ENCODE data around the gene GMDS.

The GMDS gene

GRCh38 chr6:2035046-2035445 lies 210.4 kb downstream of the GMDS start:
- no peak overlapping the region for H3K4me3 ChIP-seq (ENCODE audit: low read depth in 1 of 2, low read length in 2 of 2)
- H2AFZ ChIP-seq (ENCODE audit: low read depth, low read length) = no peak overlapping the region
- no peaks in the 10 kb centered on the region for H3K79me2 ChIP-seq (ENCODE audit: insufficient read depth, low read length)
- TF ChIP-seq EZH2 (IDR thresholded peaks at IDR 0.05; ENCODE audit: borderline replicate concordance, low read depth, low read length, severe bottlenecking) (no peak), CTCF (IDR thresholded peaks at IDR 0.05; ENCODE audit: borderline replicate concordance, extremely low read depth, low read length, poor library complexity, severe bottlenecking) (no peak)
- H3K9ac ChIP-seq (ENCODE audit: low read depth, low read length) = no peak overlapping the region
- no peak for ATAC-seq (ENCODE audit: insufficient read depth, low read depth)
- no peaks in the 10 kb centered on the region for H3K27me3 ChIP-seq (ENCODE audit: insufficient read depth, low read length, poor library complexity)
- no peak for DNase-seq
- no peaks in the 10 kb centered on the region for H3K9me3 ChIP-seq (ENCODE audit: insufficient read depth, low read length, severe bottlenecking)
- no peaks in the 10 kb centered on the region for H3K36me3 ChIP-seq (ENCODE audit: insufficient read depth, low read length)
- no peak overlapping the region for H3K4me2 ChIP-seq (ENCODE audit: insufficient read depth, low read length)
- H3K4me1 ChIP-seq (ENCODE audit: insufficient read depth, low read length) = peaks cover 36% of the 10 kb centered on the region
- no peak overlapping the region for H3K27ac ChIP-seq (ENCODE audit: low read length)
- H4K20me1 ChIP-seq (ENCODE audit: insufficient read depth, low read length) = peaks cover 8% of the 10 kb centered on the region; the same call in 1 of the 2 replicates

GRCh38 chr6:2034256-2034655 lies 211.1 kb downstream of the GMDS start:
- TF ChIP-seq CTCF (IDR thresholded peaks at IDR 0.05; ENCODE audit: borderline replicate concordance, extremely low read depth, low read length, poor library complexity, severe bottlenecking) (no peak), EZH2 (IDR thresholded peaks at IDR 0.05; ENCODE audit: borderline replicate concordance, low read depth, low read length, severe bottlenecking) (no peak)
- Histone ChIP-seq H3K9me3 (ENCODE audit: insufficient read depth, low read length, severe bottlenecking) (no peaks in the 10 kb centered on the region), H3K9ac (ENCODE audit: low read depth, low read length) (no peak overlapping the region), H3K36me3 (ENCODE audit: insufficient read depth, low read length) (no peaks in the 10 kb centered on the region), H2AFZ (ENCODE audit: low read depth, low read length) (no peak overlapping the region), H3K27me3 (ENCODE audit: insufficient read depth, low read length, poor library complexity) (no peaks in the 10 kb centered on the region), H3K27ac (ENCODE audit: low read length) (no peak overlapping the region), H4K20me1 (ENCODE audit: insufficient read depth, low read length) (peaks cover 8% of the 10 kb centered on the region; the same call in 1 of the 2 replicates), H3K79me2 (ENCODE audit: insufficient read depth, low read length) (no peaks in the 10 kb centered on the region), H3K4me2 (ENCODE audit: insufficient read depth, low read length) (no peak overlapping the region), H3K4me1 (ENCODE audit: insufficient read depth, low read length) (peaks cover 28% of the 10 kb centered on the region), H3K4me3 (ENCODE audit: low read depth in 1 of 2, low read length in 2 of 2) (no peak overlapping the region)
- ATAC-seq (ENCODE audit: insufficient read depth, low read depth) (no peak), DNase-seq (no peak)

GRCh38 chr6:2033544-2033943 lies 211.9 kb downstream of the GMDS start:
- no peak for DNase-seq
- H3K27ac ChIP-seq (ENCODE audit: low read length) = no peak overlapping the region
- no peak overlapping the region for H3K9ac ChIP-seq (ENCODE audit: low read depth, low read length)
- peaks cover 24% of the 10 kb centered on the region for H3K4me1 ChIP-seq (ENCODE audit: insufficient read depth, low read length)
- ATAC-seq (ENCODE audit: insufficient read depth, low read depth) = no peak
- no peak overlapping the region for H2AFZ ChIP-seq (ENCODE audit: low read depth, low read length)
- H3K27me3 ChIP-seq (ENCODE audit: insufficient read depth, low read length, poor library complexity) = no peaks in the 10 kb centered on the region
- H3K36me3 ChIP-seq (ENCODE audit: insufficient read depth, low read length) = no peaks in the 10 kb centered on the region
- H3K4me2 ChIP-seq (ENCODE audit: insufficient read depth, low read length) = no peak overlapping the region
- H4K20me1 ChIP-seq (ENCODE audit: insufficient read depth, low read length) = peaks cover 8% of the 10 kb centered on the region; the same call in 1 of the 2 replicates
- no peaks in the 10 kb centered on the region for H3K9me3 ChIP-seq (ENCODE audit: insufficient read depth, low read length, severe bottlenecking)
- no peaks in the 10 kb centered on the region for H3K79me2 ChIP-seq (ENCODE audit: insufficient read depth, low read length)
- TF ChIP-seq EZH2 (IDR thresholded peaks at IDR 0.05; ENCODE audit: borderline replicate concordance, low read depth, low read length, severe bottlenecking) (no peak), CTCF (IDR thresholded peaks at IDR 0.05; ENCODE audit: borderline replicate concordance, extremely low read depth, low read length, poor library complexity, severe bottlenecking) (no peak)
- H3K4me3 ChIP-seq (ENCODE audit: low read depth in 1 of 2, low read length in 2 of 2) = no peak overlapping the region

Data from DND-41 (cell line).